Erythroblast (primary cell): Measurements from ENCODE around the gene TMEM61.

Experiments used
- GATA1 ChIP-seq: IDR thresholded peaks from 2 replicates; pipeline ENCODE4 v1.6.1; 2011; ENCODE audit warnings: low read depth, mild to moderate bottlenecking, control low read depth, low read length, moderate library complexity
- POLR2A ChIP-seq: IDR thresholded peaks from 2 replicates; pipeline ENCODE4 v1.6.1; 2011; ENCODE audit warnings: mild to moderate bottlenecking, low read length

- no peak for TF ChIP-seq POLR2A
- TF ChIP-seq GATA1: no peak
Measured at GRCh38 chr1:54962612-54963395, 17.6 kb upstream of the TMEM61 start.
